Measurements from ENCODE around the gene STAC. TPM values are rescaled to one million over a fixed set of nuclear protein-coding genes. Genes with fewer than 3 reads are reported as not detected.
"Not testable (repeated sequence)": the region's sequence is repeated elsewhere in the genome, so short reads cannot be mapped to it uniquely, and the experiment has no call there.

STAC gene
- total RNA-seq, 2 experiments from 2014 or later, result not detected

GRCh38 chr3:36456784-36457183, 76.5 kb downstream of the STAC start:
- CTCF ChIA-PET, result no interaction called here
- no peak for DNase-seq
- intact Hi-C loops (cut with micrococcal nuclease), result no loop called here
- H3K27ac Mint-ChIP-seq, result no peak overlapping the region
- H3K9me3 Mint-ChIP-seq, result no peaks in the 10 kb centered on the region
- no peak overlapping the region for H3K4me3 Mint-ChIP-seq
- peaks cover 3% of the 10 kb centered on the region for H3K27me3 Mint-ChIP-seq (ENCODE audit: low read depth)
- no peaks in the 10 kb centered on the region for H3K4me1 Mint-ChIP-seq (ENCODE audit: low read depth)
- no peaks in the 10 kb centered on the region for H3K36me3 Mint-ChIP-seq (ENCODE audit: low read depth)

DNA sequence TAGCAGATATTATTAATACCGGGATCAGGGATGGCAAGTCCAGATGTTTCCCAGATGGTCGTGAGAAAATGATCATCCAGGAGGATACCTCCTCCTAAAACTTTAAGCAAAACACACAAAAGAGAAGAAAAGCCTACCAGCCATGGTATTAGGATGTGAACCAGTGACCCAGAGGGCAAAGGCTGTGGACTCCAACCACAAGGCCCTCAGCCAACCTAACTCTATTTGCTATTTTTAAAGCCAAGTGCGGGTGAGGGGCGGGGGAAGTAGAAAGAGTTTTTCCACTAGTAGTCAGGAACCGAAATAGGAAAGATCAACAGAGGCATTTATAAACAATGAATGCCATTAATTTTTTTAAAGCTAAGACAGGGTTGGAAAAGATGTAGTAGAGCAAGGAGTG, 77.4 kb downstream of the STAC start:
- no peak for DNase-seq
- H3K9me3 Mint-ChIP-seq, result no peaks in the 10 kb centered on the region
- H3K27ac Mint-ChIP-seq, result no peak overlapping the region
- intact Hi-C loops (cut with micrococcal nuclease), result no loop called here
- no peak overlapping the region for H3K4me3 Mint-ChIP-seq
- CTCF ChIA-PET, result no interaction called here
- no peaks in the 10 kb centered on the region for H3K36me3 Mint-ChIP-seq (ENCODE audit: low read depth)
- peaks cover 3% of the 10 kb centered on the region for H3K27me3 Mint-ChIP-seq (ENCODE audit: low read depth)
- no peaks in the 10 kb centered on the region for H3K4me1 Mint-ChIP-seq (ENCODE audit: low read depth)

DNA sequence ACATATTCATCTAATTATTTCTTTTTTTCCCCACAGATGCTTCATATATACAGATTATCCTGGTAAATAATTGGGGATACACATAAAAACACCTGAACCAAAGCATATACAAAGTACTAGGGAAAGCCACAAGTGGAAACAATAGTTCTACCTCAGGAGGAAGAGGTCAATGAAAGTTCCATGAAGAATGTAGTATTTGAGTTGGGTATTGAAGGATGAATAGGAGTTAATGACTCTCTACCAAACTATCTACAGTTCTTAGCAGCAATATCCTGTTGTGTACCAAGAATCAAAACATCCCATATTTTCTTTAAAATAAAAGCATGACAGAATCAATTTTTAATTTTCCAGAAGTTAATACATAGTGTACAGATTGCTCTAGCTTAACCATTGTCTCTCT, 78.9 kb downstream of the STAC start:
- no peaks in the 10 kb centered on the region for H3K9me3 Mint-ChIP-seq
- peaks cover 3% of the 10 kb centered on the region for H3K27me3 Mint-ChIP-seq (ENCODE audit: low read depth)
- CTCF ChIA-PET, result no interaction called here
- no peak overlapping the region for H3K27ac Mint-ChIP-seq
- no peaks in the 10 kb centered on the region for H3K4me1 Mint-ChIP-seq (ENCODE audit: low read depth)
- no peak overlapping the region for H3K4me3 Mint-ChIP-seq
- H3K36me3 Mint-ChIP-seq (ENCODE audit: low read depth), result no peaks in the 10 kb centered on the region
- DNase-seq, result no peak
- intact Hi-C loops (cut with micrococcal nuclease), result no loop called here

DNA sequence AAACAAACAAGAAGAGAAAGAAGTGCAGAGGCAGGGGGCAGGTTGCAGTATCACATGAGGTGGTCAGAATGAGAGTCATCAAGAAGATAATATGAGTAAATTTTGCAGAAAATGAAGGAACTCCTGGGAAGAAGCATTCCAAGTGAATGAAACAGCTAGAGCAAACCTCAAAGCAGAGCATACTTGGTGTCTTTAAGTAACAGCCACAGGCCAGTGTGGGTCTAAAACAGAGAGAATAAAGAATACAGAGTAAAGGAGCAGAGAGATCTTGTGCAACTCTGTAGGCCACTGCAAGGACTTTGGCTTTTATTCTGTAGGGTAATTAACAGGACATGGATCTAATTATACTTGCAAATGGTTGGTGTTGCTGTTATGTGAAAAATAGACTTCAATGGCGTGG, 81.3 kb downstream of the STAC start:
- intact Hi-C loops (cut with micrococcal nuclease), result no loop called here
- DNase-seq, result no peak

DNA sequence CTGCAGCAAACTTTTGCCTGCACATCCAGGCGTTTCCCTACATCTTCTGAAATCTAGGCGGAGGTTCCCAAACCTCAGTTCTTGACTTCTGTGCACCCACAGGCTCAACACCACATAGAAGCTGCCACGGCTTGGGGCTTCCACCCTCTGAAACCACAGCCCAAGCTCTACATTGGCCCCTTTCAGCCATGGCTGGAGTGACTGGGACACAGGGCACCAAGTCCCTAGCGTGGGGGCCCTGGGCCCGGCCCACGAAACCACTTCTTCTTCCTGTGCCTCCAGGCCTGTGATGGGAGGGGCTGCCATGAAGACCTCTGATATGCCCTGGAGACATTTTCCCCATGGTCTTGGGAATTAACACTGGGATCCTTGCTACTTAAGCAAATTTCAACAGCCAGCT, 91.7 kb downstream of the STAC start:
- CTCF ChIA-PET, result not testable (repeated sequence)

More for the DNA sequence above, 81.3 kb downstream of the STAC start:
- Mint-ChIP-seq H3K27me3 (ENCODE audit: low read depth) (peaks cover 3% of the 10 kb centered on the region), H3K4me1 (ENCODE audit: low read depth) (no peaks in the 10 kb centered on the region), H3K4me3 (no peak overlapping the region), H3K27ac (no peak overlapping the region), H3K36me3 (ENCODE audit: low read depth) (no peaks in the 10 kb centered on the region), H3K9me3 (peaks cover under 1% of the 10 kb centered on the region)
- CTCF ChIA-PET, result no interaction called here

DNA sequence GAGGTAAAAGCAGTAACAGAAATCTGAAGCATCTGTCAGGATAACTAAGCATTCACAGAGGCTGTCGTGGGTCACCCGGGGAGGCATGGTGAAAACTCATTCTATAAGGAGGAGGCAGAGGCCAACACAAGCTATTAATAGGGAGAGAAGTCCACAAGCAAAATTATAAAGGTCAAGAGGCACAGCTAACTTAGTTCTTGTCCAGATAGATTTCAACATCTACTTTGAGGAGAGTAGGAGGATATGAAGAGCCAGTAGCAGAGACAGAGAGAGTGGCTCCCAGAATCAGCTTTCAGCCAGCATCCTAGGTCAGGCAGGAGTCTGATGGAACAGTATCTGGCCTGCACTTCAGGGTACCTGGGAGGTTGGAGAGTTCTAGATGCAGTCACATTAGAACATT, 95.3 kb downstream of the STAC start:
- peaks cover 7% of the 10 kb centered on the region for H3K9me3 Mint-ChIP-seq
- no peaks in the 10 kb centered on the region for H3K4me1 Mint-ChIP-seq (ENCODE audit: low read depth)
- intact Hi-C loops (cut with micrococcal nuclease), result no loop called here
- DNase-seq, result no peak
- no peak overlapping the region for H3K4me3 Mint-ChIP-seq
- CTCF ChIA-PET, result no interaction called here
- H3K36me3 Mint-ChIP-seq (ENCODE audit: low read depth), result no peaks in the 10 kb centered on the region
- peaks cover 8% of the 10 kb centered on the region for H3K27me3 Mint-ChIP-seq (ENCODE audit: low read depth)
- no peak overlapping the region for H3K27ac Mint-ChIP-seq

More for the DNA sequence above, 91.7 kb downstream of the STAC start:
- H3K27me3 Mint-ChIP-seq (ENCODE audit: low read depth), result peaks cover 14% of the 10 kb centered on the region
- H3K4me3 Mint-ChIP-seq; H3K4me1 Mint-ChIP-seq (ENCODE audit: low read depth); DNase-seq; intact Hi-C loops (cut with micrococcal nuclease); H3K9me3 Mint-ChIP-seq; H3K27ac Mint-ChIP-seq; H3K36me3 Mint-ChIP-seq (ENCODE audit: low read depth): not testable (repeated sequence)

DNA sequence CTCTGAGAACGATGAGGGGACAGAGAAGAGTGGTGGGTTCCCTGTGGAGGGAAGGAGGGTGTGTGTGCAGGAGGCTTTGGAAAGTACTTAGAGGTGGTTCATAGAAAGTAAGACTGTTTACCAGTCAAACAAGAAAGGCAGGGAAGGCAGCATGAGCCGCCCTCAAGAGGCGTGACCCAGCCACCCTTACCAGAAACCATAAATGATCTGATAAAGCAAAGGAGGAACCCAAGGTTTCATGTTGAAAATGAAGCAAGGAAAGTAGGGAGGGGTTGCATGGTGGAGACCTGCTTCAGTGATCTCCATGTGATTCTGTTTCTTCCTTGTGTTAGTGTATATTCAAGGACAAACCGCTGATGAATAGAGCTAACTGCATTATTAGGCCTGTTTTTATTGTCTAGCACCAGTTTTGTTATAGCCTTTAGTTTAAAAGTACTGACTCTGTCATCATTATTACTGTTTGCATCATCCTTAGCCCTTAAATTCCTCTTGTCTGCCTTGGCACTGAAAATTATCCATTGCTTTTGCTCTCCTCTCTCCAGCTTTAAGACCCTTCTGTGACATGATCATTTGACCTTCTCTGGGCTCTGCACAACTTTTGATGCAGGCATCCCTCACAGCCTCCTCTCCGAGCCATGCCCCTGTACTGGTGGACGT, 96.1 kb downstream of the STAC start:
- no peak for DNase-seq
- intact Hi-C loops (cut with micrococcal nuclease), result no loop called here
- CTCF ChIA-PET, result no interaction called here
- H3K27me3 Mint-ChIP-seq (ENCODE audit: low read depth), result peaks cover under 1% of the 10 kb centered on the region
- no peak overlapping the region for H3K27ac Mint-ChIP-seq
- peaks cover 7% of the 10 kb centered on the region for H3K9me3 Mint-ChIP-seq
- no peak overlapping the region for H3K4me3 Mint-ChIP-seq
- no peaks in the 10 kb centered on the region for H3K36me3 Mint-ChIP-seq (ENCODE audit: low read depth)
- H3K4me1 Mint-ChIP-seq (ENCODE audit: low read depth), result no peaks in the 10 kb centered on the region

DNA sequence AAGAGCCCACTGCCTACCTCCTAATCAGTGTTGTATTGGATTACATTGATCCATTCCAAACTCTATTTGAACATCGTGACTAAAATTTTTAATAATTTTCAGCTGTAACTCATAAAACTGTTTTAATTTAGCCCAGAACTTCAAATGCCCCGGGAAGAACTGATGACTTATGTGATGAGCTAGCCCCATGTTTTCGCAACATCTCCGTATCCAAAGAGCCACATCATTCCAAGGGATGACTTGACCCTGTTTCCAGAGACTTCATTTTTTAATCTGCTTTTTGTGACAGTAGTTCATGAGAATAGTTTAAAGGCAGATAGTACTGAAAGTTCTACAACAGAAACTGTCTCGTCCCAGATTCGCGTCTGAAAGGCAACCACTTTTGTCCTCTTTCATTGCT, 97.4 kb downstream of the STAC start:
- Mint-ChIP-seq H3K36me3 (ENCODE audit: low read depth) (no peaks in the 10 kb centered on the region), H3K27ac (no peak overlapping the region), H3K4me3 (no peak overlapping the region), H3K9me3 (peaks cover 6% of the 10 kb centered on the region), H3K27me3 (ENCODE audit: low read depth) (no peaks in the 10 kb centered on the region), H3K4me1 (ENCODE audit: low read depth) (no peaks in the 10 kb centered on the region)
- DNase-seq, result no peak
- CTCF ChIA-PET, result no interaction called here
- intact Hi-C loops (cut with micrococcal nuclease), result no loop called here

- peaks cover 2% of the 10 kb centered on the region for H3K27me3 Mint-ChIP-seq (ENCODE audit: low read depth)
- peaks cover 3% of the 10 kb centered on the region for H3K9me3 Mint-ChIP-seq
- H3K36me3 Mint-ChIP-seq (ENCODE audit: low read depth), result no peaks in the 10 kb centered on the region
- intact Hi-C loops (cut with micrococcal nuclease), result no loop called here
- H3K4me3 Mint-ChIP-seq, result no peak overlapping the region
- DNase-seq, result no peak
- no peaks in the 10 kb centered on the region for H3K4me1 Mint-ChIP-seq (ENCODE audit: low read depth)
- H3K27ac Mint-ChIP-seq, result no peak overlapping the region
- CTCF ChIA-PET, result no interaction called here
These were observed 100.8 kb downstream of the STAC start for GRCh38 chr3:36480911-36481648.

- intact Hi-C loops (cut with micrococcal nuclease), result no loop called here
- H3K27ac Mint-ChIP-seq, result no peak overlapping the region
- CTCF ChIA-PET, result no interaction called here
- no peak overlapping the region for H3K4me3 Mint-ChIP-seq
- H3K9me3 Mint-ChIP-seq, result peaks cover 3% of the 10 kb centered on the region
- no peaks in the 10 kb centered on the region for H3K36me3 Mint-ChIP-seq (ENCODE audit: low read depth)
- DNase-seq, result no peak
- H3K4me1 Mint-ChIP-seq (ENCODE audit: low read depth), result no peaks in the 10 kb centered on the region
- H3K27me3 Mint-ChIP-seq (ENCODE audit: low read depth), result peaks cover 2% of the 10 kb centered on the region
These were observed 102.0 kb downstream of the STAC start for GRCh38 chr3:36482256-36482655.

DNA sequence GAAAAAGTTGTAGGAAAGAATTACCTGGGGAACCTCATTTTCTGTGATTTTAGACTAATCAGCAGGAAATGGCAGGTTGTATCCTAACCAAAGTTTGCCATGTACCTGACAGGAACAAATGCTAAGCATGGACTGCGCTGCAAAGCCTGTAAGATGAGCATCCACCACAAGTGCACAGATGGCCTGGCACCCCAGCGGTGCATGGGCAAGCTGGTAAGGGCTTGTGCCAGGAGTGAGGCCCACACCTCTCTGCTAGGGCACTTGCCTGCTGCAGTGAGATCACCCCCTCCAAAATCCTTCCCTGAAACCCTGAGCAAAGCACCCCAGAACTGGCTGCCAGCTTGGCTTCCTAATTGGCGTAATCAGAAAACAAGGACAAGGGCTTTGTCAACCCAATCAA, 102.6 kb downstream of the STAC start:
- peaks cover 3% of the 10 kb centered on the region for H3K9me3 Mint-ChIP-seq
- CTCF ChIA-PET, result no interaction called here
- no peaks in the 10 kb centered on the region for H3K36me3 Mint-ChIP-seq (ENCODE audit: low read depth)
- no peak overlapping the region for H3K27ac Mint-ChIP-seq
- H3K27me3 Mint-ChIP-seq (ENCODE audit: low read depth), result peaks cover 2% of the 10 kb centered on the region
- no peak overlapping the region for H3K4me3 Mint-ChIP-seq
- DNase-seq, result no peak
- no peaks in the 10 kb centered on the region for H3K4me1 Mint-ChIP-seq (ENCODE audit: low read depth)
- intact Hi-C loops (cut with micrococcal nuclease), result no loop called here

GRCh38 chr3:36483709-36484108, 103.4 kb downstream of the STAC start:
- no peak for DNase-seq
- no peak overlapping the region for H3K4me3 Mint-ChIP-seq
- H3K27ac Mint-ChIP-seq, result no peak overlapping the region
- H3K27me3 Mint-ChIP-seq (ENCODE audit: low read depth), result peaks cover 2% of the 10 kb centered on the region
- CTCF ChIA-PET, result no interaction called here
- H3K9me3 Mint-ChIP-seq, result peaks cover 3% of the 10 kb centered on the region
- no peaks in the 10 kb centered on the region for H3K4me1 Mint-ChIP-seq (ENCODE audit: low read depth)
- intact Hi-C loops (cut with micrococcal nuclease), result no loop called here
- no peaks in the 10 kb centered on the region for H3K36me3 Mint-ChIP-seq (ENCODE audit: low read depth)

DNA sequence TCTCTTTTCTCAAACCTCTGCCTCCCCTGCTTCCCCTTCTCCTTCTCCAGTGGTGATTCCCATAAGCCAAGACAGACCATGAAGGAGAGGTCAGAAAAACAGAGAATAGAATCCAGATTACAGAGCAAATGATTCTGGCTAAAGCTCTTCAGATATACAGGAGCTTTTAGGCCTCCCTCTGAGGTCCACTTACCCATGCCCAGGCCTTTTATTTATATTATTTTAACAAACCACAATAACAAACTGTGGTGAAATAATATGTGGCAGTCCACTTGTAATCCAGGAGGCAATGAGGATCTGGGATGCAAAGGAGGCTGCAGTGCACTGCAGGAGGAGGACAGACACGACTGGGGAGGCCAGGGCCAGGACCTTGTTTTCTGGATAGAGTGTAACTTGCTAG, 104.1 kb downstream of the STAC start:
- Mint-ChIP-seq H3K27me3 (ENCODE audit: low read depth) (peaks cover 2% of the 10 kb centered on the region), H3K9me3 (no peaks in the 10 kb centered on the region), H3K4me3 (no peak overlapping the region), H3K4me1 (ENCODE audit: low read depth) (no peaks in the 10 kb centered on the region), H3K27ac (no peak overlapping the region), H3K36me3 (ENCODE audit: low read depth) (no peaks in the 10 kb centered on the region)
- intact Hi-C loops (cut with micrococcal nuclease), result no loop called here
- CTCF ChIA-PET, result no interaction called here
- no peak for DNase-seq
